HG02610 (cell line): Measurements from ENCODE around the gene PRKG1.

Source experiments
- ATAC-seq: cut with Tn5 transposase; IDR thresholded peaks from one replicate; pipeline ENCODE4 v1.9.1; 2021; ENCODE audit warnings: mild to moderate bottlenecking, moderate library complexity; ENCODE audit not compliant: unreplicated experiment

The PRKG1 gene

GRCh38 chr10:51215951-51216834 lies 141.9 kb downstream of the PRKG1 start:
- ATAC-seq: no peak

DNA sequence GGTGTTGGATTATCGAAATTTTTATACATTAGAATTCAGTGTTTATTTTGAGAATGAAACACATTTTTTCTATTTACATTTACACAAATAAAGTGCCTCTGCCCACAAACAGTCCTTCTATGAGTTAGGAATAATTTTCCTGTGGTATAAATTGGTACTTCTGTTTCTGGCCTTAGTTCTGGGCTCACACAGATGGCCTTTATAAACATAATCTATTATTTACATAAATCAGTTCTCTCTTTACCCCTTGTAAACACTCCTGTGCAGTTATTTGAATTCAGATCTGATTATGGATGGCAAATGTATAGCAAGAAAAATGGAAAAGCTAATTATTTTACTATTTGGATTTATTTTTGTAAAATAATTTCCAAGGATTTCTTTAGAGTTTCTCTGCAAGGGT lies 143.2 kb downstream of the PRKG1 start:
- ATAC-seq: no peak

GRCh38 chr10:51224671-51225161 lies 150.4 kb downstream of the PRKG1 start:
- no peak for ATAC-seq

DNA sequence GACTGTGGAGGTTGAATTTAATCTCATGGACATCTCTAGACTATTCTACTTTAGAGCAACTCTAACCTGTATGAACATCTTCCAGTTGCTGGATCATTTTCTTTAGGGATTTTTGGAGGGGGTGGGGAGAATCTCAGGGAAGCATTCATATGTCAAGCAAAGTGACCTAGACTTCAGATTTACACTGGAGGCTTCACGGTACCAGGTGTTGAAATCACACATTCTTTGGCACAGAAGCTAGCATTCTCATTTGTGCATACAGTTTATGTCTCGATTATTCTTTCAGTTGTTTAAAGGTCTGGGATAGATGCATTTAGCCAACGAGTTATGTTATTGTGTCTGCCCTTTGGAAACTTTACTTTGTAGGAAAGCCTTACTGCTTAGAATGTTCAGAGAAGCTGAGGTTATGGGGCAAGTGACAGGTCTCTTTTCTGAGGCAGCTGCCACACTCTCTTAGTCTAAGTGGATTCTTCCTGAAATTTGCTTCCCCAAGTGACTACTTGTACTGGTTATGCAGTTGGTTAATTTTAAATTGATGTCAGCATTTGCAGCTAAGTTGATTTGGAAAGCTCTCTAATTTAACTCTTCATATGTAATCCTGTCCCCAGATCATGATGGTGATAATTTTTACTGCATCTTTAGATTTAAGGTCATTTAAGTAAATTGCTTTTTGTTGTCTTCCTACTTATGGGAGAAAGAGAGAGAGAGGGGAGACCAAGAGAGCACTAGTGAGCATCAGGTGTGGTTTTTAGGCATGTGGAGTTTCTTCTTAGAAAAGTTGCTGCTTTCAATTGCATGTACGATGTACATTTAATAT lies 153.8 kb downstream of the PRKG1 start:
- no peak for ATAC-seq

DNA sequence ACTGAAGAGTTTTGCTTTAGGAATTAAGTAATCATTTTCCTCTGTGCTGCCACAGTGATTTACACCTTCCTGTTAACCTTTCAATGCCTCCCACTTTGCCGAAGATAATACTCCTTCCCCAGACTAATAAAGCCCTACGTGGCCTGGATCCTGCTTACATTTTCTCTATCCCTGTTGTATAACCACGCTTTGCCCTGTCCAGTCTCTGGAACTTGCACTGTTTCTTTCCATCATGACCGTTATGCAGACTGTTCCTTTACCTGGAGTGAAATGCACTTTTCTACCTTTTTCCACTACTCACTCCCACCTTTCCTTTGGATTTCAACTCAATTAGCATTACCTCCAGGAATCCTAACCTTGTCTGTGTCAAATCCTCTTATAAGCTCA lies 154.4 kb downstream of the PRKG1 start:
- ATAC-seq: no peak

DNA sequence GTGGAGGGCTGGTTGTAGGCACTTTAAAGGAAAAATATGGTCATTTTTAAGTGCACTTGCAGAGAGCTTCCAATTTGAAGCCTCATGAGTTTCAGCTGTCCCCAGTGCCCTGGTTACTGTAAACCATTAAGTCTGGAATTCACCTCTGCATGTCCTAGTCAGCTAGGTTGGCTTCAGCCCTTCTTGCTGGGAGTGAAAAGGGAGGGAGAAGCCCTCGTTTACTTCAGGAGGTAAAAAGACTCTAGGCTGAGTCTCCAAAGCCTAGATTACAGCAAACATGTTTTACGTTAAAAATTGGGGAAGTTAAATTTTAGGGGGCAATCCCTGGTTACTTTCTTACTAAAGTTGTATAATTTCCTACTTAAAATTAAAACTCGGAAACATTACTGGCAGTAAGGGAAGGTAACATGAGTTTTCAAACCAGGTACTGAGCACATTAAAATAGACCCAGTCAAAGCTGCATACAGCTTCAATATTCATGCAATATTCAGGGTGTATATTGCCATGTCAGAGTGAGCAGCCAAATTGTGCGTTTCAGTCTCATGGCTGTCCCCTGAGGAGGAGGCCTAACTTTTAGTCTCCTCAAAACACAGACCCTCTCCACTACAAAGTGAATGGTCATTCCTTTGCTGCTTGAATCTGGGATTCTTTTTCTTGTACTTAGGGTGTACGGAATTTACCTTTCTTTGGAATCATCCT lies 156.7 kb downstream of the PRKG1 start:
- ATAC-seq: no peak

GRCh38 chr10:51231754-51232153 lies 157.5 kb downstream of the PRKG1 start:
- ATAC-seq: no peak

DNA sequence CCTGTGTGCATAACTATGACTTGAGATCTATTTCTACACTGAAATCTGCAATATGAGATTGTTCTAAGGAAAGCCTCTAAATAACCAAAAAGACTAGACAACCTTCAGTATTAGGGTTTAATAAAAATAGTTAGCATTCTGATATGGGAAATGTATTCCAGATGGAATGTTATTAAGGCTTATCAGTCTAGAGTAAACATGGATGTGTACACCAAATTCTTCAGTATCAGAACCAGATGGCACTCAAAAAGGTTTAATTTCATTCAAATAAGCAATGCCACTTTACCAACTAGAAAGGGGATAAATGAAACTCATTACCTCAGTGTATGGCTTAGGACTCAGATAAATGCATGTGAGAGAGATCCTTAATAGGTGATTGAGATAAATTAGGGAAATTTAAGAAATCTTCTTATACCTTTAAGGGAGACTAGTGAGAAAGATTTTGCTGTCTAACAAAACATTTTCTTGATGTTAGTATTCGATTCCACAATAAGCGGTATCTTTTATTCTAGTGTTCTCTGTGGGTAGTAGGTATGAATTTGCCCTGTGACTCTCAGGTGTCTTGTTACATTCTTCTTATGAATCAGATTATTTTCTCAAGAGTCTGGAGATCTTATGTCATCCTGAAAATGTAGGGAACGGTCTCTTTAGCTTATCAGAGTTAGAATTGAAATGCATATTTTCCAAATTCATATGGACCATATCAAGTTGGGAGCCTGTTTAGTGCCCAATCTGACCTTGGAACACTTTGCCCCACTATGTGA lies 159.2 kb downstream of the PRKG1 start:
- no peak for ATAC-seq

DNA sequence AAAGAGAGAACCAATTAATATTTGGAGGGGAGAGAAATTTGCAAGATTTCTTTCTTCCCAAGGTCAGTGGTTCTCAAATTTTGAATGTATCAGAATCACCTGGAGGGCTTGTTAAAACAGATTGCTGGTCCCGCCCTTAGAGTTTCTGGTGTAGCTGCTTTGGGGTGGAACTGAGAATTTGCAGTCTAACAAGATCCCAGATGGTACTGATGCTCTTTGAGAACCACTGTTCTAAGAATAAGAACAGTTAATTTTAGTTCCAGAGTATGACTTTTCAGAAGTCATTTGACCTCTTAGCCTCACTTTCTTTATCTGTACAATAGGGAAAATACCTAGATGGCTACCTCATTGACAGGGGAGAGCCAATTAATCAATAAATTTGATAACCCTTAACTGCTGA lies 161.6 kb downstream of the PRKG1 start:
- ATAC-seq: no peak

GRCh38 chr10:51239006-51239405 lies 164.7 kb downstream of the PRKG1 start:
- ATAC-seq: no peak

- no peak for ATAC-seq
Measured at GRCh38 chr10:51241461-51241860, 167.2 kb downstream of the PRKG1 start.

DNA sequence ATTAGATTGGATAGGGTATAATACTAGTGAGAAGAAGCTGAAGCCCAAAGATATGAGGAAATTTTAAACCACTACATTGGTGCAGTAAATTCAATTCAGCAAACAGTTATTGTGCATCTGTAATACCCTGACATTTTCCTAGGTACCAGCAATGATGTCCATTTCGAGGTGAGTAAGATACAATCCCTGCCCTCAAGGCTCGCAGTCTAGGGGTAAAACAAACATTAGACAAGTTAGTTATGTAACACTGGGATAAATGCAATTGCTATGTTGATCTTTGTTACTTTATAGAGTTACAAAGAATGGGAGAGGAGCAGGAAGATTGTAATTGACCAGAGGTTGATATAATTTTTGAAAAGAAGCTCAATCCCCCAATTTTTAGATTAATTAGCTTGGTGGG lies 168.1 kb downstream of the PRKG1 start:
- ATAC-seq: no peak

DNA sequence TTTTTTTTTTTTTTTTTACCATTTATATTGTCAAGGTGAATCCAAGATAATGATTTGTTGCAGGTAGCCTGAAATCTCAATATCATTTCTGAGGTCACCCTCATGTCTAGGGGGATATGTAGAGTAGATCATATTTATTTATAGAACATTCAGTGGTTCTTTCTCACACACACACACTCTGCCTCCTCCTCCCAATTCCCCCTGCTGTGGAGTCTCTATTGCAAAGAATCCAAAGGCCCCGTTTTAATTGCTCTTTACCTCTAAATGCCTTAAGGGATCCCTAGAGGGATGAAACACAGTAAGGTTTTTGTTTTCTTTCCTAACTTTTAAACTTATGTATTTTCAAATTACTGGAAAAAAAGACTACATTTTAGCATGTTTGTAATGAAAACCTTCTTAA lies 170.0 kb downstream of the PRKG1 start:
- no peak for ATAC-seq

DNA sequence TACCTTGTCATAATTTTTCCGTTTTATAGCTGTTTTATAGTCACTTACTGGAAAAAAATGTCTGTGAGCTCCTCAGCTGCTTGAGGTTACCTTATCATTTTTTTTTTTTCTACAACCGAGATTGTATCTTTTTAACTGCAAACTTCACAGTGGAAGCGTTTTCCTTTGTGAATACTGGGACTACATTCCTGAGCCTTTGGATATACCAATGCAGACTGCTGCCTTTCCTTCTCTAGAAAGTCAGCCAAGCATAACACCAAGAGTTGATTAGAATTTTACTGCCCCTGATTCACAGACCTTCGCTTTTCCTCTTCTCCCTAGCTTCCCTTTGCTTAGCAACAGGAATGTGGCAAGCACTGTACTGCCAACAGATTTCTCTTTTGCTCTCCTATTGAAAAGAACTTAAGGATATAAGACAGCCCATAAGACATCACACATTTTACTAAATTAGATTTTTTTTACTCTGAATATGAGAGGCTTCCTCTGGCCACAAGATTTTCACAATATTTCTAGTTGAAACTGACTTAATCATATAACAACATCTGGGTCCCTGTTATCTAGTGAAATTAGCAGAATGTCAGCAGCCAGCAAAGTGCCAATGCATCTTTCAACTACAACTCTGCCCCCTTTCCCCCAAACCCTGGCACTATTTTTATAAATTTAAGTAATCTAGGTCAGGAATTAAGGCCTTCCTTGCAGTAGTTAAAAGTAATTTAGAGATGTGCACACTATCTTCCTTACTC lies 170.6 kb downstream of the PRKG1 start:
- ATAC-seq: no peak

- no peak for ATAC-seq
Measured at GRCh38 chr10:51246156-51246555, 171.9 kb downstream of the PRKG1 start.

- no peak for ATAC-seq
Measured at GRCh38 chr10:51250278-51250920, 176.1 kb downstream of the PRKG1 start.

- ATAC-seq: no peak
Measured at GRCh38 chr10:51251110-51251509, 176.8 kb downstream of the PRKG1 start.

GRCh38 chr10:51255381-51255780 lies 181.1 kb downstream of the PRKG1 start:
- no peak for ATAC-seq

DNA sequence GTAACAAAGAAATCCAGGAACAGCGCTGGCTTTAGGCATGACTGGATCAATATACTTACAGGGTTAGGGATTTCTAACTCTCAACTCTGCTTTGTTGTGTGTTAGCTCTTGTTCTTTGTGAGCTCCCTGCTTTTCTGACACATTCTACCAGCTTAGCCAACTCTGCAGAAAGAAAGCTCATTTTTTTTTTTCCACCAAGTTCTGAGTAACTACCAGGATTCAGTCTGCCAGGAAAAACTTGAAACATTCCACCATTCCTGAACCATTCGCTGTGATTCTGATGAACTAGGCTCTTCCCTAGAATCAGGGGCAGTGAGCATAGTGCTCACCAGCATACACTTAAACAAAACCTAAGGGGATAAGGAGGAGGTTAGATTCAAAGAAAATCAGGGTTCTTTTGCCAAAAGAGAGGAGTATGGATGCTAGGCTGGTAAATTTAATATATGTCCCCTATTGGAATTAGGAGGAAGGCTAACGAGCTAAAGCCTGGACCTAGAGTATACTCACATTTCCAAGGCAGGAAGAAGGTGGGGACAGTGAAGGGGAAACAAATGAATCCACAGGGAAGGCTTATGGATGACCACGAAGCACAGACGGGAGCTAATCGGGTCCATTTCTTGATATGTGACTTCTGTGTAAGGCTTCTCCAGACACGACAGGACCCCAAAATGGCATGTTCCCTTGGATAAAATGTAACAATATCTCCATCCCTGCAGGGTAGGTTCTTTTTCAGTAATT lies 183.4 kb downstream of the PRKG1 start:
- no peak for ATAC-seq
